Smooth muscle cell (in vitro differentiated cells): ENCODE results near the gene ADAM23. TPM values are rescaled to one million over a fixed set of nuclear protein-coding genes. Genes with fewer than 3 reads are reported as not detected.

Experiments used
- DNase-seq: peaks from one replicate; lab custom pipeline; 2025; ENCODE audit not compliant: unreplicated experiment; lab: John Stamatoyannopoulos, UW
- H2AFZ ChIP-seq: fragments of 200-600 bp; sonication (generic); 2 replicates; pipeline ENCODE4 v1.6.0; 2016; ENCODE audit warnings: antibody characterized with exemption, low read depth, mild to moderate bottlenecking
- H3F3A ChIP-seq: fragments of 200-600 bp; sonication (generic); 2 replicates; pipeline ENCODE4 v1.6.0; 2017; ENCODE audit warnings: antibody characterized with exemption, low read depth
- H3K27ac ChIP-seq: fragments of 200-600 bp; sonication (generic); 2 replicates; pipeline ENCODE4 v1.5.1; 2016; ENCODE audit warnings: low read depth, mild to moderate bottlenecking
- H3K27me3 ChIP-seq: fragments of 200-600 bp; sonication (generic); 2 replicates; pipeline ENCODE4 v1.6.1; 2016; ENCODE audit warnings: low read depth, mild to moderate bottlenecking
- H3K36me3 ChIP-seq: fragments of 200-600 bp; sonication (generic); 2 replicates; pipeline ENCODE4 v1.5.1; 2016; ENCODE audit warnings: low read depth
- H3K4me1 ChIP-seq: fragments of 200-600 bp; sonication (generic); 2 replicates; pipeline ENCODE4 v1.5.1; 2016; ENCODE audit warnings: low read depth
- H3K4me2 ChIP-seq: fragments of 200-600 bp; sonication (generic); 2 replicates; pipeline ENCODE4 v1.6.0; 2016; ENCODE audit warnings: mild to moderate bottlenecking
- H3K4me3 ChIP-seq: fragments of 200-600 bp; sonication (generic); 2 replicates; pipeline ENCODE4 v1.5.1; 2016; ENCODE audit warnings: mild to moderate bottlenecking
- H3K79me2 ChIP-seq: fragments of 200-600 bp; sonication (generic); 2 replicates; pipeline ENCODE4 v1.6.0; 2016; ENCODE audit warnings: low read depth, mild to moderate bottlenecking
- H3K9ac ChIP-seq: fragments of 200-600 bp; sonication (generic); 2 replicates; pipeline ENCODE4 v1.6.0; 2016; ENCODE audit warnings: low read depth
- H3K9me3 ChIP-seq: fragments of 200-600 bp; sonication (generic); replicated peaks from 2 replicates; pipeline ENCODE4 v1.5.1; 2016; ENCODE audit warnings: low read depth
- H4K20me1 ChIP-seq: fragments of 200-600 bp; sonication (generic); 2 replicates; pipeline ENCODE4 v1.6.0; 2016; ENCODE audit warnings: low read depth
- WGBS: methylation state at CpG from one replicate; pipeline ENCODE4 v1.1.7; 2016; ENCODE audit warnings: low lambda C conversion rate; 5-methylcytosine and 5-hydroxymethylcytosine counted together
- polyA plus RNA-seq: library from polyadenylated mRNA; unstranded; fragments of >200 nt; fragmentation: Nextera tagmentation; extraction: Ambion mirVana; gene quantifications from 2 replicates; pipeline ENCODE4 v1.2.1, GENCODE V29; 2016
- total RNA-seq: library from RNA; depleted of rRNA; stranded (reverse); fragments of >200 nt; gene quantifications from 2 replicates; pipeline ENCODE4 v1.2.3, GENCODE V29; 2014
- TF ChIP-seq, protein P1 (sequence below): fragments of 200-600 bp; sonication (generic); IDR thresholded peaks from 2 replicates; pipeline ENCODE4 v1.5.1; 2017; ENCODE audit warnings: borderline replicate concordance, mild to moderate bottlenecking, antibody characterized with exemption; ENCODE audit not compliant: insufficient read depth, poor library complexity, severe bottlenecking

Gene ADAM23
- total and polyA plus RNA-seq, 2 experiments from 2014 or later = 7.0 to 18.2 TPM

GRCh38 chr2:206526416-206526815 is 83.1 kb downstream of the ADAM23 start:
- 35% methylated on average over 1 of the region's 1 CpG for WGBS
- H3K79me2 ChIP-seq = no peaks in the 10 kb centered on the region
- TF ChIP-seq, protein P1, sequence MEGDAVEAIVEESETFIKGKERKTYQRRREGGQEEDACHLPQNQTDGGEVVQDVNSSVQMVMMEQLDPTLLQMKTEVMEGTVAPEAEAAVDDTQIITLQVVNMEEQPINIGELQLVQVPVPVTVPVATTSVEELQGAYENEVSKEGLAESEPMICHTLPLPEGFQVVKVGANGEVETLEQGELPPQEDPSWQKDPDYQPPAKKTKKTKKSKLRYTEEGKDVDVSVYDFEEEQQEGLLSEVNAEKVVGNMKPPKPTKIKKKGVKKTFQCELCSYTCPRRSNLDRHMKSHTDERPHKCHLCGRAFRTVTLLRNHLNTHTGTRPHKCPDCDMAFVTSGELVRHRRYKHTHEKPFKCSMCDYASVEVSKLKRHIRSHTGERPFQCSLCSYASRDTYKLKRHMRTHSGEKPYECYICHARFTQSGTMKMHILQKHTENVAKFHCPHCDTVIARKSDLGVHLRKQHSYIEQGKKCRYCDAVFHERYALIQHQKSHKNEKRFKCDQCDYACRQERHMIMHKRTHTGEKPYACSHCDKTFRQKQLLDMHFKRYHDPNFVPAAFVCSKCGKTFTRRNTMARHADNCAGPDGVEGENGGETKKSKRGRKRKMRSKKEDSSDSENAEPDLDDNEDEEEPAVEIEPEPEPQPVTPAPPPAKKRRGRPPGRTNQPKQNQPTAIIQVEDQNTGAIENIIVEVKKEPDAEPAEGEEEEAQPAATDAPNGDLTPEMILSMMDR = no peak
- no peaks in the 10 kb centered on the region for H3K27me3 ChIP-seq
- no peak overlapping the region for H2AFZ ChIP-seq
- no peak overlapping the region for H3K4me3 ChIP-seq
- no peaks in the 10 kb centered on the region for H3K36me3 ChIP-seq
- H3K27ac ChIP-seq = no peak overlapping the region
- H3K9me3 ChIP-seq = no peaks in the 10 kb centered on the region
- H3F3A ChIP-seq = no peaks in the 10 kb centered on the region
- no peaks in the 10 kb centered on the region for H3K4me1 ChIP-seq
- no peaks in the 10 kb centered on the region for H4K20me1 ChIP-seq
- no peak for DNase-seq
- H3K9ac ChIP-seq = no peak overlapping the region
- no peak overlapping the region for H3K4me2 ChIP-seq

GRCh38 chr2:206527153-206527552 is 83.8 kb downstream of the ADAM23 start:
- TF ChIP-seq, protein P1 = no peak

DNA sequence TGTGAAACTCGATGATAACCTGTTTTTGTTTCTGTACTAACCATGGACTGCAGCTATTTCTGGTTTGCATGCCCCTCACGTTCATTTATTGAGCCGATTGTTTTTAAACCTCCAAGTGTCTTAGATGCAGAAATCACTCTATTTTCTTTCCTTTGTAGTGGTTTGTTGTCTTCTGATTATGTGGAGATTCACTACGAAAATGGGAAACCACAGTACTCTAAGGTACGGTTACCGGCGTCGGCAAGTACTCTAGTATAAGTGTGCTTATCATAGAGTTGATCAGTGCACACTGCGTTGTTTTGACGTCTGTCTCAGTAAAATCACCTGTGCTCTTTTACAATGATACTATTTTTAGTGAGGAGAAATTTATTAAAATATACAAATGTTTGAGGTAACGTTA is 87.4 kb downstream of the ADAM23 start:
- Histone ChIP-seq H3K79me2 (no peaks in the 10 kb centered on the region), H3K9me3 (no peaks in the 10 kb centered on the region), H3K27me3 (no peaks in the 10 kb centered on the region), H3K36me3 (no peaks in the 10 kb centered on the region), H3F3A (no peaks in the 10 kb centered on the region), H4K20me1 (no peaks in the 10 kb centered on the region), H3K4me1 (no peaks in the 10 kb centered on the region), H3K4me3 (no peak overlapping the region), H2AFZ (no peak overlapping the region), H3K4me2 (no peak overlapping the region), H3K27ac (no peak overlapping the region), H3K9ac (no peak overlapping the region)
- TF ChIP-seq, protein P1 = no peak
- WGBS = 91% methylated on average over 11 of the region's 11 CpGs
- DNase-seq = no peak

More at GRCh38 chr2:206527153-206527552, 83.8 kb downstream of the ADAM23 start:
- no peaks in the 10 kb centered on the region for H3F3A ChIP-seq
- 92% methylated on average over 2 of the region's 2 CpGs for WGBS
- no peak overlapping the region for H3K27ac ChIP-seq
- H4K20me1 ChIP-seq = no peaks in the 10 kb centered on the region
- no peak overlapping the region for H3K4me2 ChIP-seq
- DNase-seq = no peak
- H3K4me3 ChIP-seq = no peak overlapping the region
- H3K27me3 ChIP-seq = no peaks in the 10 kb centered on the region
- H3K36me3 ChIP-seq = no peaks in the 10 kb centered on the region
- no peaks in the 10 kb centered on the region for H3K4me1 ChIP-seq
- H3K9me3 ChIP-seq = no peaks in the 10 kb centered on the region
- no peak overlapping the region for H2AFZ ChIP-seq
- H3K9ac ChIP-seq = no peak overlapping the region
- H3K79me2 ChIP-seq = no peaks in the 10 kb centered on the region

DNA sequence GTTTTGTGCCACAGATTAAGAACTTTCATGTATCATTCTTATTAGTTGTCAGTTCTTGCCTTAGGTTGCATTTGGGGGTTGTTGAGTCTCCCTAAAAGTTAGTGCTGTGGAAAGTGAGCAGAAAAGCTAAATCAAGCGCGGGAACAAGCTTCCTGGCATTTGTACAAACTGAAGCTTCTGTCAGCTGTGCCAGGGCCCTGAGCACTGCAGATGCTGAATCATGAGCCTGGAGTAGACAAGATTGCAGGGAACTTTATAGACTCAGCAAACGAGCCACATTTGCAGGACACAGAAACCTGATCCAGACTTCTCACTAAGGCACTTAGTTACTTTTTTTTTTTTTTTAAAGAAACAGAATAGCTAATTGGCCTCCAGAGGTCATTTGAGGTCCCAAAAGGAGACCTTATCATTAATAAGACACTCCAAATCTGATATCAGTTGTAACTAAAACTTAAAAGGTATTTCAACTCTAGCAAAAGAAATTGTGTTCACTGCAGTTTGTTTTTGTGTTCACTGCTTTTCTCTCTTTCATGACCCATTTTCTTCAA is 88.7 kb downstream of the ADAM23 start:
- H3K27ac ChIP-seq = peak overlapping the region; percentile 11
- no peak for DNase-seq
- no peaks in the 10 kb centered on the region for H3K4me1 ChIP-seq
- H3K9ac ChIP-seq = no peak overlapping the region
- TF ChIP-seq, protein P1 = no peak
- no peaks in the 10 kb centered on the region for H3K36me3 ChIP-seq
- no peak overlapping the region for H3K4me3 ChIP-seq
- H3K9me3 ChIP-seq = no peaks in the 10 kb centered on the region
- no peaks in the 10 kb centered on the region for H3K79me2 ChIP-seq
- H2AFZ ChIP-seq = no peak overlapping the region
- no peaks in the 10 kb centered on the region for H4K20me1 ChIP-seq
- no peaks in the 10 kb centered on the region for H3K27me3 ChIP-seq
- H3K4me2 ChIP-seq = peak overlapping the region; percentile 24
- 26% methylated on average over 3 of the region's 3 CpGs for WGBS
- no peaks in the 10 kb centered on the region for H3F3A ChIP-seq
